ENCODE results near the gene SUV39H1.
"Not testable (repeated sequence)": the region's sequence is repeated elsewhere in the genome, so short reads cannot be mapped to it uniquely, and the experiment has no call there.

The SUV39H1 gene

GRCh38 chrX:48696301-48696908 lies at the start of gene SUV39H1:
SUV39H1 (plus strand) TSS chrX:48696734; CDS start chrX:48696785, 51 bp downstream.
- Histone ChIP-seq H3K4me3 (ENCODE audit: low read length in 2 of 2) (peak within 1 kb of the TSS; percentile 73 to 78), H3K27me3 (ENCODE audit: control insufficient read depth in 1 of 2, insufficient read depth in 2 of 2, low read length in 2 of 2) (peaks cover 0 to 12% of the 10 kb centered on the region in 2 donors), H3K9me3 (ENCODE audit: control insufficient read depth in 2 of 2, low read length in 2 of 2) (no peaks in the 10 kb centered on the region), H3K36me3 (ENCODE audit: control insufficient read depth in 2 of 2, insufficient read depth in 2 of 2, low read length in 2 of 2) (peaks cover 4 to 12% of the 10 kb centered on the region in 2 donors), H3K9ac (ENCODE audit: low read length in 2 of 2) (peak within 1 kb of the TSS; percentile 89), H3K4me1 (ENCODE audit: control insufficient read depth, insufficient read depth, low read length) (peaks cover 13% of the 10 kb centered on the region), H3K27ac (ENCODE audit: low read length) (peak within 1 kb of the TSS; percentile 91)

- Histone ChIP-seq H3K27me3 (ENCODE audit: control insufficient read depth in 1 of 2, insufficient read depth in 2 of 2, low read length in 2 of 2) (peaks cover 0 to 2% of the 10 kb centered on the region in 2 donors), H3K4me3 (ENCODE audit: low read length in 2 of 2) (no peak overlapping the region), H3K27ac (ENCODE audit: low read length) (peak overlapping the region; percentile 62), H3K36me3 (ENCODE audit: control insufficient read depth in 2 of 2, insufficient read depth in 2 of 2, low read length in 2 of 2) (no peaks in the 10 kb centered on the region), H3K9ac (ENCODE audit: low read length in 2 of 2) (peak overlapping the region; percentile 27 to 36), H3K9me3 (ENCODE audit: control insufficient read depth in 2 of 2, low read length in 2 of 2) (no peaks in the 10 kb centered on the region), H3K4me1 (ENCODE audit: control insufficient read depth, insufficient read depth, low read length) (no peaks in the 10 kb centered on the region)
These were observed 48.2 kb upstream of the SUV39H1 start for GRCh38 chrX:48648336-48648751.

- Histone ChIP-seq H3K36me3 (ENCODE audit: control insufficient read depth in 2 of 2, insufficient read depth in 2 of 2, low read length in 2 of 2) (no peaks in the 10 kb centered on the region), H3K4me3 (ENCODE audit: low read length in 2 of 2) (no peak overlapping the region), H3K27ac (ENCODE audit: low read length) (peak overlapping the region; percentile 62), H3K9ac (ENCODE audit: low read length in 2 of 2) (no peak overlapping the region), H3K9me3 (ENCODE audit: control insufficient read depth in 2 of 2, low read length in 2 of 2) (no peaks in the 10 kb centered on the region), H3K4me1 (ENCODE audit: control insufficient read depth, insufficient read depth, low read length) (no peaks in the 10 kb centered on the region), H3K27me3 (ENCODE audit: control insufficient read depth in 1 of 2, insufficient read depth in 2 of 2, low read length in 2 of 2) (peaks cover 0 to 2% of the 10 kb centered on the region in 2 donors)
These were observed 47.4 kb upstream of the SUV39H1 start for GRCh38 chrX:48649102-48649501.

GRCh38 chrX:48652055-48652579 lies 44.4 kb upstream of the SUV39H1 start:
- not testable (repeated sequence) for H3K4me1 ChIP-seq (ENCODE audit: control insufficient read depth, insufficient read depth, low read length)

GRCh38 chrX:48654746-48655145 lies 41.8 kb upstream of the SUV39H1 start:
- not testable (repeated sequence) for H3K27ac ChIP-seq (ENCODE audit: low read length); H3K4me3 ChIP-seq (ENCODE audit: low read length in 2 of 2); H3K27me3 ChIP-seq (ENCODE audit: control insufficient read depth in 1 of 2, insufficient read depth in 2 of 2, low read length in 2 of 2); H3K9me3 ChIP-seq (ENCODE audit: control insufficient read depth in 2 of 2, low read length in 2 of 2); H3K9ac ChIP-seq (ENCODE audit: low read length in 2 of 2); H3K4me1 ChIP-seq (ENCODE audit: control insufficient read depth, insufficient read depth, low read length); H3K36me3 ChIP-seq (ENCODE audit: control insufficient read depth in 2 of 2, insufficient read depth in 2 of 2, low read length in 2 of 2)

More at GRCh38 chrX:48652055-48652579, 44.4 kb upstream of the SUV39H1 start:
- not testable (repeated sequence) for H3K27ac ChIP-seq (ENCODE audit: low read length); H3K27me3 ChIP-seq (ENCODE audit: control insufficient read depth in 1 of 2, insufficient read depth in 2 of 2, low read length in 2 of 2); H3K9ac ChIP-seq (ENCODE audit: low read length in 2 of 2); H3K9me3 ChIP-seq (ENCODE audit: control insufficient read depth in 2 of 2, low read length in 2 of 2); H3K4me3 ChIP-seq (ENCODE audit: low read length in 2 of 2); H3K36me3 ChIP-seq (ENCODE audit: control insufficient read depth in 2 of 2, insufficient read depth in 2 of 2, low read length in 2 of 2)

GRCh38 chrX:48659686-48660085 lies 36.8 kb upstream of the SUV39H1 start:
- H3K36me3 ChIP-seq (ENCODE audit: control insufficient read depth in 2 of 2, insufficient read depth in 2 of 2, low read length in 2 of 2); H3K4me3 ChIP-seq (ENCODE audit: low read length in 2 of 2); H3K27ac ChIP-seq (ENCODE audit: low read length); H3K9ac ChIP-seq (ENCODE audit: low read length in 2 of 2); H3K9me3 ChIP-seq (ENCODE audit: control insufficient read depth in 2 of 2, low read length in 2 of 2); H3K27me3 ChIP-seq (ENCODE audit: control insufficient read depth in 1 of 2, insufficient read depth in 2 of 2, low read length in 2 of 2); H3K4me1 ChIP-seq (ENCODE audit: control insufficient read depth, insufficient read depth, low read length): not testable (repeated sequence)

- H3K9me3 ChIP-seq (ENCODE audit: control insufficient read depth in 2 of 2, low read length in 2 of 2) = peaks cover 0 to 3% of the 10 kb centered on the region in 2 donors
- no peaks in the 10 kb centered on the region for H3K36me3 ChIP-seq (ENCODE audit: control insufficient read depth in 2 of 2, insufficient read depth in 2 of 2, low read length in 2 of 2)
- peaks cover 0 to 5% of the 10 kb centered on the region in 2 donors for H3K27me3 ChIP-seq (ENCODE audit: control insufficient read depth in 1 of 2, insufficient read depth in 2 of 2, low read length in 2 of 2)
- H3K9ac ChIP-seq (ENCODE audit: low read length in 2 of 2) = no peak overlapping the region
- H3K4me1 ChIP-seq (ENCODE audit: control insufficient read depth, insufficient read depth, low read length) = no peaks in the 10 kb centered on the region
- no peak overlapping the region for H3K4me3 ChIP-seq (ENCODE audit: low read length in 2 of 2)
- H3K27ac ChIP-seq (ENCODE audit: low read length) = no peak overlapping the region
These were observed 33.3 kb upstream of the SUV39H1 start for GRCh38 chrX:48663241-48663640.

GRCh38 chrX:48664156-48664555 lies 32.4 kb upstream of the SUV39H1 start:
- Histone ChIP-seq H3K27ac (ENCODE audit: low read length) (no peak overlapping the region), H3K4me1 (ENCODE audit: control insufficient read depth, insufficient read depth, low read length) (no peaks in the 10 kb centered on the region), H3K9ac (ENCODE audit: low read length in 2 of 2) (no peak overlapping the region), H3K27me3 (ENCODE audit: control insufficient read depth in 1 of 2, insufficient read depth in 2 of 2, low read length in 2 of 2) (peaks cover 0 to 5% of the 10 kb centered on the region in 2 donors), H3K4me3 (ENCODE audit: low read length in 2 of 2) (no peak overlapping the region), H3K36me3 (ENCODE audit: control insufficient read depth in 2 of 2, insufficient read depth in 2 of 2, low read length in 2 of 2) (no peaks in the 10 kb centered on the region), H3K9me3 (ENCODE audit: control insufficient read depth in 2 of 2, low read length in 2 of 2) (peaks cover 0 to 3% of the 10 kb centered on the region in 2 donors)

GRCh38 chrX:48665991-48666390 lies 30.5 kb upstream of the SUV39H1 start:
- peaks cover 0 to 7% of the 10 kb centered on the region in 2 donors for H3K27me3 ChIP-seq (ENCODE audit: control insufficient read depth in 1 of 2, insufficient read depth in 2 of 2, low read length in 2 of 2)
- H3K4me3 ChIP-seq (ENCODE audit: low read length in 2 of 2) = no peak overlapping the region
- no peaks in the 10 kb centered on the region for H3K36me3 ChIP-seq (ENCODE audit: control insufficient read depth in 2 of 2, insufficient read depth in 2 of 2, low read length in 2 of 2)
- no peak overlapping the region for H3K9ac ChIP-seq (ENCODE audit: low read length in 2 of 2)
- no peak overlapping the region for H3K27ac ChIP-seq (ENCODE audit: low read length)
- H3K9me3 ChIP-seq (ENCODE audit: control insufficient read depth in 2 of 2, low read length in 2 of 2) = peaks cover 0 to 3% of the 10 kb centered on the region in 2 donors
- H3K4me1 ChIP-seq (ENCODE audit: control insufficient read depth, insufficient read depth, low read length) = no peaks in the 10 kb centered on the region

- no peak overlapping the region for H3K9ac ChIP-seq (ENCODE audit: low read length in 2 of 2)
- no peak overlapping the region for H3K4me3 ChIP-seq (ENCODE audit: low read length in 2 of 2)
- H3K4me1 ChIP-seq (ENCODE audit: control insufficient read depth, insufficient read depth, low read length) = no peaks in the 10 kb centered on the region
- no peak overlapping the region for H3K27ac ChIP-seq (ENCODE audit: low read length)
- H3K9me3 ChIP-seq (ENCODE audit: control insufficient read depth in 2 of 2, low read length in 2 of 2) = peaks cover 0 to 3% of the 10 kb centered on the region in 2 donors
- H3K27me3 ChIP-seq (ENCODE audit: control insufficient read depth in 1 of 2, insufficient read depth in 2 of 2, low read length in 2 of 2) = peaks cover 0 to 7% of the 10 kb centered on the region in 2 donors
- H3K36me3 ChIP-seq (ENCODE audit: control insufficient read depth in 2 of 2, insufficient read depth in 2 of 2, low read length in 2 of 2) = no peaks in the 10 kb centered on the region
These were observed 29.9 kb upstream of the SUV39H1 start for GRCh38 chrX:48666649-48667048.

- peaks cover 0 to 7% of the 10 kb centered on the region in 2 donors for H3K27me3 ChIP-seq (ENCODE audit: control insufficient read depth in 1 of 2, insufficient read depth in 2 of 2, low read length in 2 of 2)
- no peaks in the 10 kb centered on the region for H3K4me1 ChIP-seq (ENCODE audit: control insufficient read depth, insufficient read depth, low read length)
These were observed 29.0 kb upstream of the SUV39H1 start for GRCh38 chrX:48667509-48667908.

More at GRCh38 chrX:48667509-48667908, 29.0 kb upstream of the SUV39H1 start:
- Histone ChIP-seq H3K4me3 (ENCODE audit: low read length in 2 of 2) (no peak overlapping the region), H3K9ac (ENCODE audit: low read length in 2 of 2) (no peak overlapping the region), H3K9me3 (ENCODE audit: control insufficient read depth in 2 of 2, low read length in 2 of 2) (peaks cover 0 to 3% of the 10 kb centered on the region in 2 donors), H3K36me3 (ENCODE audit: control insufficient read depth in 2 of 2, insufficient read depth in 2 of 2, low read length in 2 of 2) (no peaks in the 10 kb centered on the region), H3K27ac (ENCODE audit: low read length) (no peak overlapping the region)
